ENCODE results near the gene PA2G4.

DNA sequence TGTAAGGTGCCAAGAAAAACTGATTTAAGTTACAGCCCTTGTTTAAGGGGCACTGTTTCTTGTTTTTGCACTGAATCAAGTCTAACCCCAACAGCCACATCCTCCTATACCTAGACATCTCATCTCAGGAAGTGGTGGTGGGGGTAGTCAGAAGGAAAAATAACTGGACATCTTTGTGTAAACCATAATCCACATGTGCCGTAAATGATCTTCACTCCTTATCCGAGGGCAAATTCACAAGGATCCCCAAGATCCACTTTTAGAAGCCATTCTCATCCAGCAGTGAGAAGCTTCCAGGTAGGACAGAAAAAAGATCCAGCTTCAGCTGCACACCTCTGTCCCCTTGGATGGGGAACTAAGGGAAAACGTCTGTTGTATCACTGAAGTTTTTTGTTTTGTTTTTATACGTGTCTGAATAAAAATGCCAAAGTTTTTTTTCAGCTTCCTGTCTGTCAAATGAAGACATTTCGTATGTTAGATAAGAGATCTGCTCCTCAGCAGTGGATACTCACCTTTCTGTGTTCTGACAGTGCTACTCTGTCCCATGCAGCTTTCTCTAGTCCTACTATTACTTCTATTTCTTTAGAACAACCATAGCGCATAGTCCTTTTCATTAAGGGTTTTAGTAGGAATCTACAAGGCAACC lies 1.2 kb upstream of the PA2G4 start:
- TF ChIP-seq CTCF (conservative IDR thresholded peaks at IDR 0.05; ENCODE audit: low read depth, low read length) (no peak), POLR2A (IDR thresholded peaks at IDR 0.05; ENCODE audit: low read depth, low read length) (no peak), RFX5 (IDR thresholded peaks at IDR 0.05; ENCODE audit: low read depth, low read length) (no peak), MXI1 (IDR thresholded peaks at IDR 0.05; ENCODE audit: borderline replicate concordance, low read depth, low read length) (no peak), RCOR1 (IDR thresholded peaks at IDR 0.05; ENCODE audit: insufficient replicate concordance, low read length) (no peak), MAFK (IDR thresholded peaks at IDR 0.05; ENCODE audit: low read depth, low read length) (no peak), RAD21 (IDR thresholded peaks at IDR 0.05; ENCODE audit: low read length) (no peak), CEBPB (IDR thresholded peaks at IDR 0.05; ENCODE audit: low read depth, low read length) (no peak), MAZ (IDR thresholded peaks at IDR 0.05; ENCODE audit: borderline replicate concordance, low read depth, low read length) (no peak), BHLHE40 (IDR thresholded peaks at IDR 0.05; ENCODE audit: low read depth, low read length) (no peak)
- TF ChIP-seq, protein P1, sequence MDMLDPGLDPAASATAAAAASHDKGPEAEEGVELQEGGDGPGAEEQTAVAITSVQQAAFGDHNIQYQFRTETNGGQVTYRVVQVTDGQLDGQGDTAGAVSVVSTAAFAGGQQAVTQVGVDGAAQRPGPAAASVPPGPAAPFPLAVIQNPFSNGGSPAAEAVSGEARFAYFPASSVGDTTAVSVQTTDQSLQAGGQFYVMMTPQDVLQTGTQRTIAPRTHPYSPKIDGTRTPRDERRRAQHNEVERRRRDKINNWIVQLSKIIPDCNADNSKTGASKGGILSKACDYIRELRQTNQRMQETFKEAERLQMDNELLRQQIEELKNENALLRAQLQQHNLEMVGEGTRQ (IDR thresholded peaks at IDR 0.05; ENCODE audit: low read depth, low read length) = no peak
